NCI-H2196 treated with DMSO at 0.1 percent for 48 hours (cell line): ENCODE results near the gene KDM4C.

ENCODE experiments used
- DNase-seq: peaks from one replicate; lab custom pipeline; 2025; ENCODE audit not compliant: unreplicated experiment; lab: John Stamatoyannopoulos, UW

KDM4C gene

DNA sequence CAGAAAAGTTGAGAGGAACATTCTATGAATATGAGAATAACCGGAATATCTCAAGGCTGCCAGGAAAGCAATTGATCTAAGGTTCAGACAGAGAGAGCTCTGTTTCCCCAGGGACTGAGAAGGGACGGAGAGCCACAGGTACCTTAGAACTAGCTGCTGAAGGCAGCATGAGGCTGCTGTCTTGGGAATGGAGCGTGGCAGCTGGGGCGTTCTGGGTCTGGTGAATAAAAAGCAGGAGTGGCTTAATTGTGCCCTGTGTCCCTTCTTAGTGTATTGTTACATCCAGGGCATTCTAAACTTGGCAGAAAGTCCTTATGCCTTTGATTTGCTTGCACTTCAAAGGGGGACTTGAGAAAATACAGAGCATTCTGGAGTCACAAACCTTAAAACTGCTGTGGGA, 434.5 kb downstream of the KDM4C start:
- DNase-seq: no peak

DNA sequence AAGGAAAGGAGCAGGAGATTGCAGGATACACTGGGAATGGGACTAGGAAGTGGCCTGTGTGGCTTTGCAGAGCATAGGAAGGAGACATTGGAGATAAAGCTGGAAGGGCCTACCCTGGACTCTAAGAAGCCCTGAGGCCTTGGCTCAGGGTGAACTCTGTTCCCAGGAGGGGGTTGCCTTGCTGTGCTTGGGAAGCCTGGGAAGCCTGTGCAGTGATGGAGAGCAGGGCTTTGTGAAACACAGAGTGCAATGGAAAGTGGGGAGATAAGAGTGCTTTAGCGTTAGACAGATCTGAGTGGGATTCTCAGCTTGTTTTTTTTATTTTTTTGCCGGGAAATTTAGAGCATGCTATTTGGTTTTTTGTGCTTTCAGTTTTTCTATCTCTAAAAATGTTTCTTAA, 437.8 kb downstream of the KDM4C start:
- DNase-seq: no peak

DNA sequence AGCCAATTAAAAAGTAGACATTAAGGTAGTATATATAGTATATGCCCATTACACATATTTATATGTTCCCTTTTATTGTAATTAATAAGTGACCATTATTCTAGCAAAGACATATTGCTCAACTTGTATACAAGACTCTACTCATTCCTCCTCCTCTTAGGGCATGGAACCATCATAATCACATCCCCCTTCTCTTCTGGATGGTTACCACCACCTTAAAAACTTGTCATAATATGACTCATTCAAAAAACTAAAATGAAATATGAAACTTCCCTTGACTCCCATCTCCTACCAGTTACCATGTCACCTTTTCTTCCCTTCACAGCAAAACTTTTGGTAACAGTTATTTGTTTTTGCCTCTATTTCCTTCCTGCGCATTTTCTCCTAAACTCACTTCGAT, 438.7 kb downstream of the KDM4C start:
- DNase-seq: no peak

DNA sequence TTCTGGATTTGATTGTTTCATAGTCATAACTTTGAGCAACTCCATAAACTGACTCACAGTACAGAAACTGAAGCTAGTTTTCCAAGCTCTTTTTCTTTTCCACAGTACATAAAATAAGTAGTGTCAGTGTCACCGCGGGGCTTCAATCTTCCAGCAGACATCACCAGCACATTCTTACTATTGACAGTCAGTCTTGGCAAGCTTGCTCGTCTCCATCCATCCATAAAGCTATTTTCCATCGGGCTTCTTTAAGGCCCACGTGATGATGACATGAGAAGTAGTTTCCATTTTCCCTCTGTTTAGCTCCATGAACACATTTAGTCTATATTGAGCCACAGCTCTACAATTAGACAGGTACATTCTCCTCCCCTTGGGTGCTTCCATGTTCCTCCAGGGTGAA, 443.4 kb downstream of the KDM4C start:
- no peak for DNase-seq

DNA sequence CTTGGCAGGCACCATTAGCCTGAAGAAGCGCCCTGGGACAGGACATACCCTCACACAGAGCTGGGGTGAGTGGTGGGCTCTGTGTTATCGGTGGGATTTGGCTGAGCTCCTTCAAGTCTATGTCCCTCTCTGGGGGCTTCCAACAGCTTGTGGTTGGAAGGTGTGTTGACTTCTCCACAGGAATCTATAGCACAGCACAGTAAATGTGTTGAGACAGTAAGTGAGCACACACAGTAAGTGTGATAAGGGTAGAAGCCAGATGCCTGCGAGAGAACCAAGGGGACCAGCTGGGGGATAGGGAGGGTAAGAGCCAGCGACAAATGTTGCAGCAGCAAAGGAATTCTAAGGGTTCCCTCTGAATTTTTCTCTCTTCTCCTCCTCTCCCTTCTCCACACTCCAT, 448.0 kb downstream of the KDM4C start:
- no peak for DNase-seq

DNA sequence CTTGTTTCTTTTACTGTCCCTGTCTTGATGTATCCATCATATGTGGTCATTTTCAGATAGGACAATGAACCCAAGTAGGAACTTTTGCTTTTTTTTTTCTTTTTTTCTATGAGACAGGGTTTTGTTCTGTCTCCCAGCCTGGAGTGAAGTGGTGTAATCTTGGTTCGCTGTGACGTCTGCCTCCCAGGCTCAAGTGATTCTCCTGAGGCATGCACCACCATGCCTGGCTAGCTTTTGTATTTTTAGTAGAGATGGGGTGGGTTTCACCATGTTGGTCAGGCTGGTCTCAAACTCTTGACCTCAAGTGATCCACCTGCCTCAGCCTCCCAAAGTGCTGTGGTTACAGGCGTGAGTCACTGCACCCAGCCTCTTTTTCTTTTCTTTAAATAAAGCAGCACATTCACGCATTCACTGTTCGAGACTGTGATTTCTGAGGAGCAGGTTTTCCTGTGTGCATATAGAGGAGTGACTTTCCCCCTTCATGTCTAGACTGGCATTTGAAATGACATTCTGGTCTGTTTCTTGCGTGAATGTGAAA, 448.5 kb downstream of the KDM4C start:
- no peak for DNase-seq

DNA sequence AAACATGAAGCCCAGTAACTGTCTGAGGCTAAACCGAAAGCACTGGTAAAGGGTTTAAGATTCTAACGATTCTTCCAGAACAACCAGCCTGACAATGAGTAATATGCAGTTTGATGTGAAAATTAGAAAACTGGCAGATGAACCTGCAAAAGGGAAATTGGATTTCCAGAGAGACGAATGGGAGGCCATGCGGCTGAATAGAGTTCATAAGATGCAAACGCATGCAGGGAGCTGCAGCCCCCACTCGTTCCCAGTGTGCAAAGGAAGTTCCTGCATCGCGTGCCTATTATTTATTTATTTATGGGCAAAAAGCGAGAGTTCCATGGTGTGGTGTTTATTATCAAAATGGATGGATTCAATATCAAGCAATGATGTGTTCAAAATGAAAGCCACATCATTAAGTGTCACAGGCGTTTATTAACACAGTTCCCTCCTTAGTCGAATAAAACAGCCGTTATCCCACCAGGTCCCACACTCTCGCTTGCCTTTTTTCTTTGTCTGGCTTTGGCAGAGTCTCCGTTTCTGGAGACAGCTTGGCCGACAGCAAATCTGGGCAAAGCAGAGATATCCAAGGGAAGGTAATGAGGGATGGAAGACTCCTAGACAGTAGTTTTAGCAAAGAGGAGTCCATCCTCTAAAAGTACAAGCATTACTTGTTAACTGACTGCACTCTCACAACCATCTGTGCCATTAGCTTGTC, 451.4 kb downstream of the KDM4C start:
- DNase-seq: no peak

DNA sequence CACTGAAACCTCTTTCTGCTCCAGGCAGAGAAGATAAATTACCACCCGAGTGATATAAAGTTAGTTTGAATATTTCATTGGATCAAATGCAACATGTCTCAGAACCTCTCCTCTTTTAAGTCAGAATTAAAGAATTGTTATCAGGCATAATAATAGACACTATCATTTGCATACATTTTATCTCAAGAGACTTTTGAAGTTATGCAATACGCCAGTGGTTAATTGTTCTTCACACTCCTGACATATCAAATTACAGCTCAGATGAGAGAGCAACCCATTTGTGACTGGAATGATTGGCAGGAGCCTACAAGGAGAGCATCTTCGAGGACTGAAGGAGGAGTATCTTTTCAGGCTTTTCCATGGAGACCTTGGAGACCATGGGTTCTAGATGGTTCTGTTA, 452.2 kb downstream of the KDM4C start:
- DNase-seq: no peak

DNA sequence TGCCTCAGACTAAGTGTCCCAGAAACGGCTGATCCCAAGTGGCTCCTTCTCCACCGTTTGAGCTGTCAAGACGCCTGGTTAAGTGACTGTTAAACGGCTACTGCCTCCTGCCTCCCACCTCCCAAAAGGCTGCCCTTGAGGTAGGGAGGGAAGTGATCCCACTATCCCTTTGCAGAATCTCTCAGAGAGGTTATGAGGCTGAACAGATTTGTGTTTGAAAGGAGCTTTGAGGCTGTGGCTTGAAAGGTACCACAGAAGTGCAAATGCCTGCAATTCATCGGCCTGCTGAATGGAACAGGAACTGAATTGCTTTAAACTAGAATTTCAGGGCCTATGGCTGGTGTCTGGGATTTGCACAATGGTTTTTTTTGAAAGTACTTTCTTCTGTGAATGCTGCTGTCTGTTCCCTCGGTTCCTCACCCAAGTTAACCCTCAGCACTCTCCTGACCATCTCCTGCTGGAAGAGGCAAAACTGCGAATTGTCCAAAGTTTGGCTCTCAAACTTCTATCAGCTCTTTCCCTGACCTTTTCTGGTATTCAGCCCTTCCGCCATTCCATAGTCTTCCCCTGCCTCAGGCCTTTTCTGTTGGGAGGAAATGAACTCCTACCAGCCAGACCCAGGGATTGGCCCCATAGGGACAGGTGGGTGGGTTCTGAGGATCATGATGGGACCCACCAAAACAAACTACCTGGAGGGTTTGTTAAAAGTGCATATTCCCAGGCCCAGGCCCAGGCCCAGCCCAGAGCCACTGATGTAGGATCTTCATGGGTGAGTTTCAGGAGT, 453.3 kb downstream of the KDM4C start:
- DNase-seq: no peak

DNA sequence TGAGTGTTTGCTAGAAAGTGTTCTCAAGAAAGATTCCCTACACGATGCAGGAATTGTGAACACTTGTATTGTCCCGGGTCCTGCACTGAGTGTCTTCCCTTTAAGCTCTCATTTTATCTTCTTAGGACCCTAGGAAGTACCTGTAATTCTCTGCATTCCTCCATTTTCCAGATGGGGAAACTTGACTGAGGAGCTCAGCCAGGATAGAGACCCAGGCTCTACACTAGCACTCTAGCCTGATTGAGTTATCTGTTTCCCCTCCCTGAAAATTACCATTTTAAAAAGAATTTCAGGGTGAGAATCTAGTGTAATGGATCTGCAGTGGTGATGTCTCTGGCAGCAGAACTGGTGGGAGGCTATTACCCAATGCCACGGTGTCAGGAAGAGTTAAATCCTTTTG, 453.9 kb downstream of the KDM4C start:
- DNase-seq: no peak

DNA sequence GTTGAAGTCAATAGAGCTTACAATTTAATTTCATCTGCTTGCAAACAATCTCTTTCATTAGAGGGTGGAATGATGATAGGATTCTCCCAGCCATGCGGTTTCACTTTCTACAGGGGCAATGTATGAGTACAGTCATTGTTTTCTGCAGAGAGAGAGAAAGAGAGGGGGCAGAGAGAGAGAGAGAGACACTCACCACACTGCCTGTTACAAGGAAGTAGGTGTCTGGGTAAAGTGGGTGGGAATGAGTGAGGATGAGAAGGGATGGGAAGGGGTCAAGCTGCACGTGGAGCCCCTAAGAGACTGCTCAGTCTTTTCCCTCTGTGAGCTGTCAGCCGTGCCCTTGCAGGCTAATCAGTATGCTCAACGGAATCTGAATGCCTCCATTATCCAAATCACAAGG, 454.3 kb downstream of the KDM4C start:
- DNase-seq: no peak

DNA sequence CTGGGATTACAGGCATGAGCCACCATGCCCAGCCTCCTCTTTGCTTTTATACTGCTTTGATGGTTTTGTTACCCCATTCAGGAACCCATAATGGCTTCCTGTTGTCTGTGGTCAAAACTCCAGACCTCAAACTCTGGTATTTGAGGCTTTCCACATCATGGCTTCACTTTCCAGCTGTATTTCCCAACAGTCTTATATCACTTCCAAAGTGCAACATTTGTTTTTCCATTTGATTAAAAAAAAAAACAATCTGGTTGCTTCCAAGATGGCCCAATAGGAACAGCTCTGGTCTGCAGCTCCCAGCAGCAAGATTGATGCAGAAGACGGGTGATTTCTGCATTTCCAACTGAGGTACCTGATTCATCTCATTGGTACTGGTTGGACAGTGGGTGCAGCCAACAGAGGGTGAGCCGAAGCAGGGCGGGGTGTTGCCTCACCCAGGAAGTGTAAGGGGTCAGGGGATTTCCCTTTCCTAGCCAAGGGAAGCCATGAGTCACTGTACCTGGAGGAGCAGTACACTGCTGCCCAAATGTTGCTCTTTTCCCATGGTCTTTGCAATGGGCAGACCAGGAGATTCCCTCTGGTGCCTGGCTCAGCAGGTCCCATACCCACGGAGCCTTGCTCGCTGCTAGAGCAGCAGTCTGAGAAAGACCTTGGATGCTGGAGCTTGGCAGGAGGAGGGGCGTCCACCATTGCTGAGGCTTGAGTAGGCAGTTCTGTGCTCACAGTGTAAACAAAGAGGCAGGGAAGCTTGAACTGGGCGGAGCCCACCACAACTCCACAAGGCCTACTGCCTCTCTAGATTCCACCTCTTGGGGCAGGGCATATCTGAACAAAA, 458.4 kb downstream of the KDM4C start:
- no peak for DNase-seq

DNA sequence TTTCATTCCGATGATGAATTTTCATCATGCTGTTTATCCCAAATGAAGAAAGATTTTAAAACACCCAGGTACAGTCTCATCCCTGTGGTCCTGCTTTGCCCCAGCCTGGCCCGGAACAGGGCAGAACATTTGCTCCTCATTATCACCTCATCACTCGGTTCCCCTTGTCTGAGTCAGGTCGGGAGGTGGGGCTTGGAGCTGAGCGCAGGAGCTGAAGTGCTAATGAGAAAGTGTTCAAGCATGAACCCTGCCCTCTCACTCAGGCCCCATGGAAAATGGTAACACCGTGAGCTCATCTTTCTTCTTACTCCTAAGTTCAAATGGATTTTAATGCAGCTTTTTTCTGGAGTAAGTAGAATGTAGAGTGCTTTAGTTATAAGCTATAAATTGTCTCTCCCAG, 466.2 kb downstream of the KDM4C start:
- no peak for DNase-seq
